ENCODE measurements around the gene MESP2. TPM values are rescaled to one million over a fixed set of nuclear protein-coding genes. Genes with fewer than 3 reads are reported as not detected.
"Not testable (repeated sequence)": the region's sequence is repeated elsewhere in the genome, so short reads cannot be mapped to it uniquely, and the experiment has no call there.

Gene MESP2
- total RNA-seq, 1 donor from 2014 or later = 0.20 TPM

GRCh38 chr15:89777073-89777751, 1.1 kb downstream of the MESP2 start:
- no peak for DNase-seq
- intact Hi-C loops (cut with micrococcal nuclease) = no loop called here
- ATAC-seq = peak; percentile 10

DNA sequence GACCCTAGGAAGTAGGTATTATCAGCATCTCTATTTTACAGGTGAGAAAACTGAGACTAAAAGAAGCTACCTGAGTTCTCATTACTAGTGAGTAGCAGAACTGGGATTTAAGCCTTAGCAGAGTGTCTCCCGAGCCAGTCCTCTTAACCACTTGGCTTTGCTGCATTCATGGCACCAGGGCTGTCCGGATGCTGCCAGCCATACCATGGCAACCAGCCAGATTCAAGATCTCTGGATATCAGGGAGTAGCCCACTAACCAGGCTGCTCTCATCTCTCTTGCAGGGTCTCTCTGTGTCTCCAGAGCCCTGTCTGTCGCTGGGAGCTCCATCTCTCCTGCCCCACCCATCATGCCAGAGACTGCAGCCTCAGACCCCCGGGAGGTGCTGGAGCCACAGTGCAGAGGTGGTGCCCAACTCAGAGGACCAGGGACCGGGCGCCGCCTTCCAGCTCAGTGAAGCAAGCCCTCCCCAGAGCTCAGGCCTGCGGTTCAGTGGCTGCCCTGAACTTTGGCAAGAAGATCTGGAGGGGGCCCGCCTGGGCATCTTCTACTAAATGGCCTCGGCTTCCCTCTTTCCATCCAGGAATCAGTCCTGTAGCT, 1.7 kb downstream of the MESP2 start:
- intact Hi-C loops (cut with micrococcal nuclease) = no loop called here
- no peak for DNase-seq
- ATAC-seq = no peak

GRCh38 chr15:89778861-89779260, 2.7 kb downstream of the MESP2 start:
- intact Hi-C loops (cut with micrococcal nuclease) = no loop called here
- ATAC-seq (no peak), DNase-seq (no peak)

DNA sequence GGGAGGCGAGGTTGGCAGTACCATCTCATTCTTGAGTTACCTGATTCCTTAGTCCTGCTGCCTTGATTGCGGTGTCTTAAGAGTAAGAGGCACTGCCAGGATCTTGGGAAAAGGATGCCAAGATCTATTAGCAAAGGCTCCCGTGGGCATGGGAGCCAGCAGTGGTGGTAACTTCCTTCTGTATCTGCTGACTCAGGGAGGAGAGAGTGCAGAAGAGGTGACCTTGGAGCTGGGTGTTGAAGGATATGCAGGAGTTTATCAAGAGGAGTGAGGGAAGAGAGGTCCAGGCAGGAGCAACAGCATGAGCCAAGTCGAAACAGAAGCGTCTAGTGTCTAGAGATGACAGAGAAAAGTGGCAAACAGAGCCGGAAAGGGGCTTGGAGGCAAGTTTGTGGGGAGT, 4.5 kb downstream of the MESP2 start:
- DNase-seq = no peak
- ATAC-seq = no peak
- intact Hi-C loops (cut with micrococcal nuclease) = no loop called here

DNA sequence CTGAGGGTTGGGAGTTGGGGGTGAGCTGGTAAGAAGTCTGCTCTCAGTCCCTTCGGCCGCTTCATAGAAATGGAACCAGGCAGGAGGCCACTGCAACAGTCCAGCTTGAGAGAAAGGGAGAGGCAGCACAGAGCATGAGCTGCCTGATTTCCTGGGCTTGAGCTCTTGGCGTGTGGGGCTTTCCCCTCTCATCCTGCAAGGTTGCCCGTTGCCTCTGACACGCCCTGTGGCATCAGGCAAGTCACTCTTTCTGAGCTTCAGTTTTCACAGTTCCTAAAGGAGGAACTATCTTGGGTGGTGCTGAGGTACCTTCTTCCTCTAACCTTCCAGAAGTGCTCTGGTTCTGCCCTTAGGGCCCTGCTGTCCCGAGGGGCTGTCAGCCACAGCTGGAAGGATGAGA, 4.9 kb downstream of the MESP2 start:
- intact Hi-C loops (cut with micrococcal nuclease) = no loop called here
- DNase-seq (no peak), ATAC-seq (no peak)

- ATAC-seq (peak; percentile 8), DNase-seq (peak; percentile 21)
- intact Hi-C loops (cut with micrococcal nuclease) = no loop called here
These were observed 5.9 kb downstream of the MESP2 start for GRCh38 chr15:89781891-89782618.

DNA sequence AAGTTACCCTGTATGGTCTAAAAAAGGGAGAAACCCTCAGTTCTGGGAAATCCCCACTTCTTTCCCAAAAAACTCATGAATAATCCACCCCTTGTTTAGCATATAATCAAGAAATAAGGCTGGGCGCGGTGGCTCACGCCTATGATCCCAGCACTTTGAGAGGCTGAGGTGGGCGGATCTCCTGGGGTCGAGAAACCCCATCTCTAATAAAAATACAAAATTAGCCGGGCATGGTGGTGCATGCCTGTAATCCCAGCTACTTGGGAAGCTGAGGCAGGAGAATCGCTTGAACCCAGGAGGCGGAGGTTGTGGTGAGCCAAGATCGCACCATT, 6.5 kb downstream of the MESP2 start:
- intact Hi-C loops (cut with micrococcal nuclease); ATAC-seq: not testable (repeated sequence)
- peak; percentile 11 for DNase-seq

DNA sequence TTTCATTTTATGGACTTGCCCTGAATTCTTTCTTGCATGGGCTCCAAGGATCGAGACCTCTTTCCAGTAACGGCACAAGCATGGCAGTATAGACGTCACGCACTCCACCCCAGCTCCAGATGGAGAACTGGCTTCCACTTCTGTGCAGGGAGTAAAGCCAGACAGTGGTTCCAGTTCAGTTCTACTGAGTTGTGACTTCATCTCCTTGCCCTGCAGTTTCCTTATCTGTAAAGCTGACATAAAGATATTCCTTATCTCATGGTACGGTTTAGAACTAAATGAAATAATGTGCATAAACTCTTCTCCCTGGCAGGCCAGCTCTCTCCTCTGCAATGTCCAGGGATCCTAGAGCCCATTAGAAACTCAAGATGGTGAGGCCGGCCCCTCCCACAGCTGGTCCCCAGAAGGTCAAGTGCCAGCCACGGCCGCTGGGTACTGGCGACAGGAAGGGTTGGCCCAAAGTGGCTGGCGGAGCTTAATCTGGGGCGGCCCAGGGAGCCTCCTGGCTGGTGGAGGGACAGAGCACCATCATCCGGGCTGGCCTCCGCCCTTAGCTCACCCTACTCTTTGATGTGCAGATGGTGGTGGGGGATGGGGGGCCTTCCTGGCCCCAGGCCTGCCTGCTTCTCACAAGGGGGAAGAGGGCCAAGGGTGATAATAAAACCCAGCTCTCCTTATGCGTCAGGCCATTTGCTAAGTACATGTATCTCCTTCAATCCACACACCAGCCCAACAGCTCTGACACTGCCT, 7.2 kb downstream of the MESP2 start:
- DNase-seq (peak; percentile 39), ATAC-seq (peak; percentile 69)
- intact Hi-C loops (cut with micrococcal nuclease) = no loop called here

DNA sequence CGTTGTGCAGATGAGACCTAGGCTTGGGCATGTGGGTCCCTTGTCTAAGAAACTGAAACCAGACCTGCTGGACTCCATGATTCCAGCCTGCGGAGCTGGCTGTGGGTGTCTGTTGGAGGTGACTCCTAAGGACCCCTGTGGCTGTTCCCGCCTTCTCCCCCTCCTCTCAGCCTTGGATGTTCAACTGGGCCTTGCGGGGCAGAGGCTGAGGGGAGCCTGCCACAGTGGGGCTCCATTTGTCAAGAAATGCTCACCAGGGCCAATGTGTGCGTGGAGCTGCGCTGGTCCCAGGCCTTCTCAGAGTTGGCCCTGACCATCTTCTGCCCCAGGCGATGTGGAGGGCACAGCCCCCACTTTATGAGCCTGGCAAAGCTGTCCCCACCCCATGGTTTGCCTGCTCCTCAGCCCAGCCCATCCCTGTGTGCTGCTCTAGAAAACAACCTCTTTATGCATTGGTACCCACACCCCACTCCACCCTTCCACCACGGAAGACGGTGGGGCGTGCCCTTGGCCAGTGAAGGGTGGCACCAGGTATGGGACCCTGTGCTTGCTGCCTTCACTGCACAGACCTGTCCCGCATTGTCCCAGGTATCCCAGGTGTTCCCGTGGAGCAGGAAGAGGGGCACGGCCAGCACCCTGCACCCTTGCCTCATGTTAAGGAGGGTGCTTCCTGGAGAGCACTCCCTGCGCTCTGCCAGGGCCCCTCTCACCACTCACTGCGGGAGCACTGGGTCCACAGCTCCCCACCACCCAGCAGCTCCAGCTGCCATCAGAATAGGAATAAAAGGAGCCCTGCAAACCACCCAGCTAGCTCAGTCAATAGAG, 7.9 kb downstream of the MESP2 start:
- DNase-seq (peak; percentile 26), ATAC-seq (no peak)
- intact Hi-C loops (cut with micrococcal nuclease) = no loop called here

DNA sequence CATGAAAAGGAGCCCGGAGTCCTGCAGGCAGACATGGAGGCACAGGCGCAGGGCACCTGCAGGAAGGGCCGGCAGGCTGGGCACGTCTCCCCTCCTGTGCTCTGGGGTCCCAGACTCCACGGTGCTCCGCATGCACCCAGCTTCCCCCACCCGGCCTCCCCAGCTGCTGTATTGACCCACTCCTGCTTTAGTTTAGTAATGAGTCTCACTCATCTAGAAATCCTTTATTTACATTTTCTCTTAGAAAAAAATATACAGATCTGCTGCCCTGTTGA, 8.5 kb downstream of the MESP2 start:
- intact Hi-C loops (cut with micrococcal nuclease) = no loop called here
- ATAC-seq (no peak), DNase-seq (peak; percentile 9)

GRCh38 chr15:89785064-89785773, 9.1 kb downstream of the MESP2 start:
- intact Hi-C loops (cut with micrococcal nuclease) = no loop called here
- ATAC-seq (peak; percentile 34), DNase-seq (peak; percentile 20)

DNA sequence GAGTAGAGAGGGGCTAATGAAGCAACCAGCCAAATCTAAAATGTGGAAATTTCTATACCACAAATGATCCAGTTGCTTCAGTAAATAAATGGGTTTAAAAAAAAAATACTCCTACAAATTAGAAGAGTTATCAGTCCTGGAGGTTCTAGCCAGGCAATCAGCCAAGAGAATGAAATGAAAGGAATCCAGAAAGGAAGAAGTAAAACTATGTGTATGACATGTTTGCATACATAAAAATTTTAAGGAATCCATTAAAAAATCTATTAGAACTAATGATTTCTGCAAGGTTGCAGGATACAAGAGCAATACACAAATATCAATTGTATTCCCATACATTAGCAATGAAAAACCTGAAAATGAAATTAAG, 9.6 kb downstream of the MESP2 start:
- DNase-seq (no peak), ATAC-seq (no peak)
- intact Hi-C loops (cut with micrococcal nuclease) = no loop called here

DNA sequence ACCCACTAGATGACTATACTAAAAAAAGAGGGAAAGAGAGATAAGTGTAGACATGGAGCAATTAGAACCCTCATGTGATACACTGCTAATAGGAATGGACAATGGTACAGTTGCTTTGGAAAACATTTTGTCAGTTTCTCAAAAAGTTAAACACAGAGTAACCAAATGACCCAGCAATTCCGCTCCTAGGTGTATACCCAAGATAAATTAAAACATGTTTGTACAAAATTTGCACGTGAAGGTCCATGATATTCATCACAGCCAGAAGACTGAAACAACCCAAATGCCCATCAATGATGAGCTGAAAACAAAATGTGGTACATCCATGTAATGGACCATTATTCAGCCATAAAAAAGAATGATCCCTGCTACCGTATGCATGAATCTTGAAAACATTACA, 11.8 kb downstream of the MESP2 start:
- intact Hi-C loops (cut with micrococcal nuclease) = no loop called here
- ATAC-seq (no peak), DNase-seq (no peak)

- ATAC-seq; intact Hi-C loops (cut with micrococcal nuclease): not testable (repeated sequence)
- peak; percentile 4 for DNase-seq
These were observed 12.5 kb downstream of the MESP2 start for GRCh38 chr15:89788585-89788984.

DNA sequence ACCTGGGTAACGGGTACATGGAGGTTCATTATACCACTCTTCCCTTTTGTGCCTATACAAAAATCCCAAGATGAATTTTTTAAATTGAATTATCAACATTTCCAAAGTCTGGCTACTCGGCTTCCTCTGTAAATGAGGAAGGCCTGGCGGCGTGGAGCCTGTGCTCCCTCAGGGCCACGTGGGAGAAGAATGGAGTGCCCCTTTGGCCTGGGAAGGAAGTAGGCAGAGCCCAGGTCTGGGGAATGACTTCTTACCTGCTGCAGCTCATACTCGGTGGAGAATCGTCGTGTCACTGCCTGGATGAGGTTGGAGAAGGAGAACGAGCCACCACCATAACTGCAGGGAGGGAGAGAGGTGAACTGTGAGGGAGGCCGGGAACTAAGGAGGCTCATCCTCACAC, 14.1 kb downstream of the MESP2 start:
- DNase-seq = peak; percentile 2
- intact Hi-C loops (cut with micrococcal nuclease) = no loop called here
- ATAC-seq = no peak

GRCh38 chr15:89790661-89791060, 14.5 kb downstream of the MESP2 start:
- no peak for ATAC-seq
- DNase-seq = no peak

DNA sequence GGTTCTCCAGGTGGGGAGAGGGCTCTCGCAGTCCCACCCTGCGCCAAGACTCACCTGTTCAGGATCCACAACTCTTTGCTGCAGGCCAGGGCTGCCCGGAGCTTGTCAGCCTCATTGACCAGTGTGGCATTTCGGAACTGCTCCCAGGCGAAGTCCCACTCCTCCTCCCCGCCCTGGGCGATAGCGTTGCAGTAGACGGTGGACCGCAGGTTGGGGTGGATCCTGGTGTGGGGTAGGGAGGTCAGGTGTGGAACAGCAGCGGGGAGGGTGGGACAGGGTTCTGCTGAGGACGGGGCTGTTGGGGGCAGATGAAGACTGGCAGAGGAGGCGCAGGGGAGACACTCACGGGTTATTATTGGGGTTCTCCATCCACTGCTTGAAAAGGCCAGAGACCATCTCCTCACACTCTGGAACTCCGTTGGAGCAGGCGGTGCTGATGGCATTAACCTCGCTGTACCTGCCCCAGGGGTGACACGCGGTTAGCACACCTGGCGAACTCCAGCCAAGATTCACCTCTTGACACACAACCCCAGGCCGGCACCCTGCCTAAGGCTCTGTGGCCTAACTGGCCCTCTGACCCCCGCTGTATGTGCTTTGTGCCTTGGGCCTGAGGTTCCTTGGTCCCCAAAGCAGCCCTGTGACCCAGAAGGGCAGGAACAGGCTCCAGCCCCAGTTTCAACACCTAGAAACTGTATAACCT, 16.1 kb downstream of the MESP2 start:
- peak; percentile 23 for DNase-seq
- intact Hi-C loops (cut with micrococcal nuclease) = no loop called here
- ATAC-seq = no peak

More at GRCh38 chr15:89790661-89791060, 14.5 kb downstream of the MESP2 start:
- intact Hi-C loops (cut with micrococcal nuclease) = no loop called here

DNA sequence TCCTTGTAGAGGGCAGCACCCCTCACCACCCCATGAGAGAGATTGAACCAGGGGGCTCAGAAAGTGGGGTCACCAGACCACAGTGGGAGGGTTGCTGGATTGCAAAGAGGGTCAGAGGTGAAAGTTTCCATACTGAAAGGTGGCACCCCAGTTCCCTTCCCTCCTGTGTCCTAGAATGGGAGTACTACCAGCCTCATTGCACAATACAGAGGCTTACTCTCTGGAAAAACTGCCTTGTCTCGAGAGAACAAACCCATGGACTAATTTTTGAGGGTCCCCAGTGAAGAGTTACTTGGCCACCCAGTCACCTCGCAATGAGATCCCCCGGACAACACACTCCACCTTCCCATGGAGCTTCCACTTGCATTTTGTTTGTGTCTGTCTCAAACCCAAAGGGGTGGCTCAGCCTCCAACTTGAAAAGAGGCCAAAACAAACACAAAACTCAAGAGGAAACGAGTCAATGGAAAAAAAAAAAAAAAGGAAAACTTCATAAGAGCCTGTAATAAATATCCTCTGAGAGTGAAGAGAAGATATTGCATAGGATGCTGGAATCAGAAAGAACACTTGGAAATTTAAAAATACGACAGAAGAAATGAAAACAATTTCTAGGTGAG, 18.6 kb downstream of the MESP2 start:
- intact Hi-C loops (cut with micrococcal nuclease) = no loop called here
- peak; percentile 67 for ATAC-seq
- DNase-seq = no peak

All from left ventricle myocardium superior (tissue), 1 donor.